Lower leg skin (tissue), 4 donors: ENCODE results near the gene CDK15. TPM values are rescaled to one million over a fixed set of nuclear protein-coding genes. Genes with fewer than 3 reads are reported as not detected.

Source experiments
- DNase-seq, 2 donors: peaks; one replicate each; pipeline ENCODE4 v3.0.0-alpha.2; 2019; ENCODE audit warnings: low spot score in 2 of 2
- H3K4me3 ChIP-seq: fragments of 200-600 bp; sonication (generic); 2 replicates; pipeline ENCODE4 v1.5.1; 2017; ENCODE audit warnings: mild to moderate bottlenecking, low read depth; ENCODE audit not compliant: poor library complexity, severe bottlenecking
- CTCF ChIP-seq, 3 donors: fragments of 450-650 bp; IDR thresholded peaks; one replicate each; pipeline ENCODE4 v1.5.1; 2016; ENCODE audit warnings: antibody characterized with exemption in 3 of 3, mild to moderate bottlenecking in 3 of 3, moderate library complexity in 2 of 3
- POLR2A ChIP-seq, 2 donors: fragments of 450-650 bp; IDR thresholded peaks; one replicate each; pipeline ENCODE4 v1.6.1; 2016 to 2017; ENCODE audit warnings: antibody characterized with exemption in 2 of 2, mild to moderate bottlenecking in 1 of 2, moderate library complexity in 1 of 2
- WGBS, 2 donors: methylation state at CpG; one replicate each; pipeline ENCODE4 v1.1.5; 2018; 5-methylcytosine and 5-hydroxymethylcytosine counted together
- intact Hi-C: fragments of 100-400 bp; cut with DNase I; formaldehyde crosslinking; loops from one replicate; pipeline ENCODE4 v1.15.0; 2023; ENCODE audit warnings: low total_unique reads
- total RNA-seq, 4 donors: library from RNA; depleted of rRNA; stranded (reverse); fragments of >200 nt; gene quantifications; one replicate each; pipeline ENCODE4 v1.1.0, GENCODE V29; 2016

CDK15 gene
- total RNA-seq, 4 donors from 2014 or later: 0.27 to 0.91 (median 0.38) TPM

- no peak overlapping the region for H3K4me3 ChIP-seq
- 85 to 89% methylated on average over 2 of the region's 2 CpGs for WGBS, 2 donors
- intact Hi-C loops: no loop called here
- DNase-seq: no peak
- TF ChIP-seq CTCF (IDR thresholded peaks at IDR 0.05): no peak
- TF ChIP-seq POLR2A (IDR thresholded peaks at IDR 0.05): no peak
Measured at GRCh38 chr2:201790989-201791388, 15.3 kb upstream of the CDK15 start.

- 53 to 60% methylated on average over 1 of the region's 1 CpG for WGBS, 2 donors
- DNase-seq: no peak
- TF ChIP-seq CTCF (IDR thresholded peaks at IDR 0.05) (no peak), POLR2A (IDR thresholded peaks at IDR 0.05) (no peak)
- intact Hi-C loops: no loop called here
- no peak overlapping the region for H3K4me3 ChIP-seq
Measured at GRCh38 chr2:201793631-201794030, 12.7 kb upstream of the CDK15 start.

DNA sequence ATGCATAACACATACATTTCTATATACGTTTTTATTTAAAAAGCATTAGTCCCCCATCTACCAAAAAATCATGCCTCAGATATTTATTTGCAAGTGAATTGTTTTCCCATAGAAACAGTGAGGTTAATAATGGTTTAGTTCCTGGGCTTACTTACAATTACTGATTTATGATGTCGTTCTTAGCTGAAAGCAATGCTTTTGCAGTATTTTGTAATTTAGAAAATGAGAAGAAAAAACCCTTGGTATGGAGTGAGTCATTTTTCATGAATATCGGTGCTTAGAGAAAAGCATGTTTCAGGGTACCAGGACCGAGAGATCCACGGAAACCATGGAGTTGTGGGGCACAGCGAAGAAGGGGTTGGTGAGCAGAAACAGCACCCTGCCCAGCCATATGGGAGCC lies 12.0 kb upstream of the CDK15 start:
- DNase-seq: no peak
- no peak overlapping the region for H3K4me3 ChIP-seq
- 80 to 81% methylated on average over 6 of the region's 6 CpGs for WGBS, 2 donors
- intact Hi-C loops: no loop called here
- TF ChIP-seq POLR2A (IDR thresholded peaks at IDR 0.05) (no peak), CTCF (IDR thresholded peaks at IDR 0.05) (no peak)

DNA sequence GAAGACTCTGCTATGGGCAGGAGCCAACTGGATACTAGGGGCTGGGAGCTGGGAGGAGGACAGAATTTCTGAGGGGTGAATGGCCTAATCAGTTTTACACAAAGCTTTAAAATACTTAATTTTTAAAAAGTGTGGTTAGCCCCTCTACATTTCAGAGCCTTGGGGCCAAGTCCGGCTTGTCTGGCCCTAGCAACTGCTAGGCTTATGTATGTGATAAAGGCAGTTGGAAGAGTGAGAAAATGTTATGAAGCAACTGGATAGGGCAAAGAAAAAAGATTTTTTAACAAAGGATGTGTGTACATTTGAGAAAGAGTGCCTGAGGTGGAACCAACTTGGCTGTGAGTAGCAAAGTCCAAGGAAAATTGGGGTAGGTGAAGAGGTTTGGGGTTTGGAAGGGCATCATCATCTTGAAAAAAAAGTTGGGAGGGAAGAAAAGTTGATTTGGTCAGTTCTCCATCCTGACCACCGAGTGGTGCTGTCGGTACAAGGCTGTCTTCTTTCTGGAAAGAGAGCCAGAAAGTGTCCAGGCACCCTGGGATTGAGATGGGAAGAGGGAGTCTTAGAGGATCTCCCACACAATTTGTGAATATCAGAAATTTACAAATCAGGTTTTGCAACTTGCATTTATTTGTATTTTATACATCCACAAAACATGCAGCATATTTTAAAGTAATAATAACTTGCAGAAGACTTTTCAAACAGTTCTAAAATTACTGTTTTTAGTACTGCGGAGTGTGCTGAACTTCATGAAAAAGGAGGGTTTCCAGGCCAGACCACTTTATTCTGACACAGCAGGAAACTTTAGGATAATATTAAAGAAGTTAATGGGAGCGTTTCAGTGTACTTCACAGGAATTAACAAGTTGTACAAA lies 10.5 kb upstream of the CDK15 start:
- DNase-seq: no peak
- no peak overlapping the region for H3K4me3 ChIP-seq
- intact Hi-C loops: no loop called here
- TF ChIP-seq POLR2A (IDR thresholded peaks at IDR 0.05): no peak
- TF ChIP-seq CTCF (IDR thresholded peaks at IDR 0.05): no peak
- 32 to 36% methylated on average over 5 of the region's 5 CpGs for WGBS, 2 donors

DNA sequence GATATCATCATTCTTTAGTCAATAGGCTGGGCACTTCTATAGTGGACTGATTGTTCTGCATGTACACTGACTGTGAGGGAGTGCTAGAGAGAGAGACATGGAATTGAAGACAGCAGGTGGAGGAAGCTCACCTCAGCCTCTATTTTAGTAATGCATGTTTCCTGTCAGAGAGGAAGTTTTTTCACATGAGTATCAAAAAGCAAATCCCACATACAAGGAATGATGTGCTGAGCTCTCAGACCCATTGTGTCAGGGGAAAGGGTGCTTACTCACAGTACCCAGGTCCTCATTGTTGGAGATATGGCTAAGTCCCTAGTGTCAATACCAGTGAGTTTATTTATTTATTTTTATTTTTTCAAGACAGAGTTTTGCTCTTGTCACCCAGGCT lies 9.9 kb upstream of the CDK15 start:
- no peak overlapping the region for H3K4me3 ChIP-seq
- TF ChIP-seq CTCF (IDR thresholded peaks at IDR 0.05) (no peak), POLR2A (IDR thresholded peaks at IDR 0.05) (no peak)
- intact Hi-C loops: no loop called here
- DNase-seq: no peak
